Mesenchymal stem cell (in vitro differentiated cells and primary cell): ENCODE measurements around the gene HSBP1.

ENCODE experiments used
- DNase-seq: peaks from one replicate; pipeline ENCODE4 v3.0.0-alpha.2; 2013
- H2AFZ ChIP-seq: one replicate; pipeline ENCODE4 v1.6.1; 2013; ENCODE audit warnings: low read depth, mild to moderate bottlenecking, control low read depth, inconsistent platforms, low read length, moderate library complexity
- H2AK5ac ChIP-seq: 2 replicates; pipeline ENCODE4 v1.6.1; 2013; ENCODE audit warnings: low read length, moderate library complexity, mild to moderate bottlenecking, inconsistent platforms; ENCODE audit not compliant: severe bottlenecking
- H2BK120ac ChIP-seq: one replicate; pipeline ENCODE4 v1.6.1; 2013; ENCODE audit warnings: low read depth, mild to moderate bottlenecking, inconsistent platforms, low read length, moderate library complexity
- H2BK12ac ChIP-seq, 2 experiments: one replicate each; pipeline ENCODE4 v1.6.1; 2013; ENCODE audit warnings: inconsistent platforms in 2 of 2, low read length in 2 of 2, mild to moderate bottlenecking in 2 of 2, moderate library complexity in 2 of 2, control low read depth in 1 of 2
- H2BK15ac ChIP-seq: one replicate; pipeline ENCODE4 v1.6.1; 2013; ENCODE audit warnings: mild to moderate bottlenecking, low read depth, inconsistent platforms; ENCODE audit not compliant: poor library complexity, severe bottlenecking
- H2BK5ac ChIP-seq: 2 replicates; pipeline ENCODE4 v1.6.1; 2013; ENCODE audit warnings: low read depth, mild to moderate bottlenecking, low read length, control low read depth, inconsistent platforms; ENCODE audit not compliant: poor library complexity, severe bottlenecking
- H3K14ac ChIP-seq, 2 experiments: one replicate each; pipeline ENCODE4 v1.6.1; 2013; ENCODE audit warnings: inconsistent platforms in 2 of 2, low read length in 2 of 2, control low read depth in 1 of 2, mild to moderate bottlenecking in 1 of 2, moderate library complexity in 1 of 2
- H3K18ac ChIP-seq, 2 experiments: one replicate each; pipeline ENCODE4 v1.6.1; 2013; ENCODE audit warnings: inconsistent platforms in 2 of 2, low read length in 2 of 2, control low read depth in 1 of 2, low read depth in 1 of 2, mild to moderate bottlenecking in 1 of 2
- H3K23ac ChIP-seq, 2 experiments: one replicate each; pipeline ENCODE4 v1.6.1; 2013; ENCODE audit warnings: inconsistent platforms in 2 of 2, low read length in 2 of 2, mild to moderate bottlenecking in 2 of 2, moderate library complexity in 2 of 2, control low read depth in 1 of 2
- H3K27ac ChIP-seq: 2 replicates; pipeline ENCODE4 v1.5.1; 2013; ENCODE audit warnings: mild to moderate bottlenecking, moderate library complexity, low read length, control low read depth, inconsistent platforms; ENCODE audit not compliant: poor library complexity, severe bottlenecking
- H3K27me3 ChIP-seq, 2 experiments: 2 replicates each; pipeline versions ENCODE4 v1.6.1 to v1.7.0; 2013; ENCODE audit warnings: low read length in 2 of 2, mild to moderate bottlenecking in 2 of 2, moderate library complexity in 2 of 2, control low read depth in 1 of 2, inconsistent platforms in 1 of 2; ENCODE audit not compliant: control insufficient read depth in 1 of 2, insufficient read depth in 1 of 2
- H3K36me3 ChIP-seq, 2 experiments: 2 replicates each; pipeline versions ENCODE4 v1.6.1 to v1.7.0; 2013; ENCODE audit warnings: low read length in 2 of 2, control low read depth in 1 of 2, inconsistent platforms in 1 of 2, low read depth in 1 of 2, mild to moderate bottlenecking in 1 of 2; ENCODE audit not compliant: insufficient read depth in 2 of 2, control insufficient read depth in 1 of 2
- H3K4ac ChIP-seq, 2 experiments: one replicate each; pipeline ENCODE4 v1.6.1; 2013; ENCODE audit warnings: inconsistent platforms in 2 of 2, low read length in 2 of 2, mild to moderate bottlenecking in 2 of 2, moderate library complexity in 2 of 2, control low read depth in 1 of 2, low read depth in 1 of 2
- H3K4me1 ChIP-seq: 2 replicates; pipeline ENCODE4 v1.6.1; 2013; ENCODE audit warnings: low read depth, low read length, control low read depth; ENCODE audit not compliant: control insufficient read depth, insufficient read depth
- H3K4me2 ChIP-seq: 2 replicates; pipeline ENCODE4 v1.6.1; 2013; ENCODE audit warnings: low read length, mild to moderate bottlenecking, inconsistent platforms; ENCODE audit not compliant: poor library complexity, severe bottlenecking
- H3K4me3 ChIP-seq, 2 experiments: 2 replicates each; pipeline versions ENCODE4 v1.5.1 to v1.7.0; 2013; ENCODE audit warnings: low read length in 2 of 2, mild to moderate bottlenecking in 2 of 2, control low read depth in 1 of 2, low read depth in 1 of 2; ENCODE audit not compliant: insufficient read depth in 1 of 2
- H3K79me1 ChIP-seq: replicated peaks from 2 replicates; pipeline ENCODE4 v1.6.1; 2013; ENCODE audit warnings: mild to moderate bottlenecking, control low read depth, low read length, inconsistent platforms; ENCODE audit not compliant: poor library complexity, severe bottlenecking
- H3K9ac ChIP-seq: 2 replicates; pipeline ENCODE4 v1.7.0; 2013; ENCODE audit warnings: mild to moderate bottlenecking, low read length, moderate library complexity
- H3K9me3 ChIP-seq: 2 replicates; pipeline ENCODE4 v1.7.0; 2013; ENCODE audit warnings: mild to moderate bottlenecking, low read length; ENCODE audit not compliant: control insufficient read depth
- H4K8ac ChIP-seq: one replicate; pipeline ENCODE4 v1.6.1; 2013; ENCODE audit warnings: inconsistent platforms, mild to moderate bottlenecking, low read length, moderate library complexity
- H4K91ac ChIP-seq: one replicate; pipeline ENCODE4 v1.6.1; 2013; ENCODE audit warnings: mild to moderate bottlenecking, low read length, inconsistent platforms
- WGBS: methylation state at CpG from one replicate; pipeline ENCODE4 v1.1.7; 2013; ENCODE audit warnings: mixed read lengths; 5-methylcytosine and 5-hydroxymethylcytosine counted together

HSBP1 gene

GRCh38 chr16:83807327-83807709 is 460 bp upstream of the HSBP1 start:
- Histone ChIP-seq H2AFZ (peak overlapping the region; percentile 66), H4K91ac (peak overlapping the region; percentile 56), H3K23ac (no peak overlapping the region), H3K18ac (peak overlapping the region in 1 of 2 experiments; percentile 68), H2AK5ac (peak overlapping the region; percentile 77), H3K4me2 (peak overlapping the region; percentile 41), H3K27me3 (no peaks in the 10 kb centered on the region), H3K27ac (no peak overlapping the region), H3K4me1 (peaks cover 8% of the 10 kb centered on the region), H3K4ac (peak overlapping the region; percentile 20 to 40), H2BK12ac (no peak overlapping the region), H3K14ac (no peak overlapping the region), H3K79me1 (peaks cover 1% of the 10 kb centered on the region), H3K4me3 (peak overlapping the region in 1 of 2 experiments; percentile 93), H3K36me3 (peaks cover 2 to 18% of the 10 kb centered on the region in 2 experiments), H2BK5ac (no peak overlapping the region), H3K9ac (peak overlapping the region; percentile 19), H3K9me3 (no peaks in the 10 kb centered on the region), H4K8ac (peak overlapping the region; percentile 87), H2BK120ac (peak overlapping the region; percentile 51), H2BK15ac (peak overlapping the region; percentile 17)
- no peak for DNase-seq
- WGBS, result 97% methylated on average over 8 of the region's 8 CpGs

- Histone ChIP-seq H2BK15ac (no peak overlapping the region), H2AFZ (peak overlapping the region; percentile 93), H3K14ac (no peak overlapping the region), H3K9me3 (no peaks in the 10 kb centered on the region), H3K4ac (peak overlapping the region; percentile 78 to 88), H3K18ac (peak overlapping the region; percentile 43 to 98), H3K27me3 (no peaks in the 10 kb centered on the region), H2AK5ac (peak overlapping the region; percentile 27), H3K23ac (peak overlapping the region in 1 of 2 experiments; percentile 23), H3K4me3 (peak overlapping the region; percentile 93 to 98), H4K8ac (no peak overlapping the region), H2BK12ac (no peak overlapping the region), H2BK5ac (peak overlapping the region; percentile 84), H4K91ac (no peak overlapping the region), H3K9ac (peak overlapping the region; percentile 92), H2BK120ac (peak overlapping the region; percentile 65), H3K27ac (peak overlapping the region; percentile 48), H3K4me2 (peak overlapping the region; percentile 89), H3K79me1 (peaks cover 4% of the 10 kb centered on the region), H3K36me3 (peaks cover 13 to 29% of the 10 kb centered on the region in 2 experiments), H3K4me1 (peaks cover 10% of the 10 kb centered on the region)
- no peak for DNase-seq
- WGBS, result 30% methylated on average over 11 of the region's 11 CpGs
Measured at GRCh38 chr16:83808573-83809014, 816 bp downstream of the HSBP1 start.

- Histone ChIP-seq H3K18ac (no peak overlapping the region), H3K9ac (peak overlapping the region; percentile 92), H3K79me1 (peaks cover 4% of the 10 kb centered on the region), H2BK12ac (no peak overlapping the region), H2BK120ac (no peak overlapping the region), H2BK15ac (no peak overlapping the region), H3K4me1 (peaks cover 10% of the 10 kb centered on the region), H2AK5ac (peak overlapping the region; percentile 5), H3K27ac (peak overlapping the region; percentile 4), H3K4ac (no peak overlapping the region), H3K4me3 (peak overlapping the region in 1 of 2 experiments; percentile 93), H3K9me3 (no peaks in the 10 kb centered on the region), H3K27me3 (no peaks in the 10 kb centered on the region), H3K14ac (peak overlapping the region in 1 of 2 experiments; percentile 65), H3K36me3 (peaks cover 13 to 29% of the 10 kb centered on the region in 2 experiments), H4K8ac (no peak overlapping the region), H4K91ac (no peak overlapping the region), H3K23ac (peak overlapping the region in 1 of 2 experiments; percentile 59), H3K4me2 (peak overlapping the region; percentile 89), H2BK5ac (no peak overlapping the region), H2AFZ (no peak overlapping the region)
- DNase-seq, result peak; percentile 10
- 96% methylated on average over 12 of the region's 13 CpGs for WGBS
Measured at GRCh38 chr16:83809092-83809491, 1.3 kb downstream of the HSBP1 start.

GRCh38 chr16:83810901-83811300 is 3.1 kb downstream of the HSBP1 start:
- H4K91ac ChIP-seq, result no peak overlapping the region
- H3K18ac ChIP-seq, result no peak overlapping the region
- H2BK15ac ChIP-seq, result no peak overlapping the region
- no peak overlapping the region for H2AFZ ChIP-seq
- no peak overlapping the region for H3K4me3 ChIP-seq
- DNase-seq, result no peak
- peak overlapping the region; percentile 48 for H3K9ac ChIP-seq
- H3K27me3 ChIP-seq, result no peaks in the 10 kb centered on the region
- H2AK5ac ChIP-seq, result no peak overlapping the region
- H3K79me1 ChIP-seq, result peaks cover 4% of the 10 kb centered on the region
- H3K23ac ChIP-seq, result no peak overlapping the region
- no peak overlapping the region for H3K27ac ChIP-seq
- H3K4me2 ChIP-seq, result no peak overlapping the region
- no peak overlapping the region for H3K4ac ChIP-seq
- H4K8ac ChIP-seq, result no peak overlapping the region
- no peak overlapping the region for H2BK12ac ChIP-seq
- no peak overlapping the region for H2BK120ac ChIP-seq
- no peak overlapping the region for H3K14ac ChIP-seq
- H3K4me1 ChIP-seq, result peaks cover 12% of the 10 kb centered on the region
- H2BK5ac ChIP-seq, result no peak overlapping the region
- no CpG with 5 or more reads among the region's 1 CpG for WGBS
- no peaks in the 10 kb centered on the region for H3K9me3 ChIP-seq
- H3K36me3 ChIP-seq, result peaks cover 13 to 29% of the 10 kb centered on the region in 2 experiments
